Kidney (tissue), 14 donors: ENCODE results near the gene RANGRF. TPM values are rescaled to one million over a fixed set of nuclear protein-coding genes. Genes with fewer than 3 reads are reported as not detected.

Experiments used
- DNase-seq, 5 donors: peaks; one replicate each; pipeline ENCODE4 v3.0.0-alpha.2; 2013 to 2020
- FAIRE-seq: peaks from 2 replicates; lab custom pipeline; 2012; peaks lifted over from hg19 to GRCh38; lab: Jason Lieb, UNC
- H3K27ac ChIP-seq, 2 donors: one replicate each; pipeline ENCODE4 v1.7.0; 2013; ENCODE audit warnings: low read depth in 2 of 2, low read length in 2 of 2, inconsistent platforms in 1 of 2
- H3K27me3 ChIP-seq: one replicate; pipeline ENCODE4 v1.7.1; 2013; ENCODE audit warnings: low read length, inconsistent platforms; ENCODE audit not compliant: control insufficient read depth, insufficient read depth
- H3K36me3 ChIP-seq, 3 donors: one replicate each; pipeline versions ENCODE4 v1.7.0 to v1.7.1; 2013; ENCODE audit warnings: low read length in 3 of 3, control low read depth in 1 of 3, inconsistent platforms in 1 of 3; ENCODE audit not compliant: insufficient read depth in 3 of 3, control insufficient read depth in 2 of 3
- H3K4me1 ChIP-seq, 3 donors: one replicate each; pipeline versions ENCODE4 v1.7.0 to v1.7.1; 2013; ENCODE audit warnings: low read length in 3 of 3, inconsistent platforms in 1 of 3, low read depth in 1 of 3; ENCODE audit not compliant: control insufficient read depth in 2 of 3, insufficient read depth in 2 of 3
- H3K4me3 ChIP-seq, 3 donors: one replicate each; pipeline versions ENCODE4 v1.7.0 to v1.8.1; 2013; ENCODE audit warnings: low read length in 3 of 3, control low read depth in 1 of 3, inconsistent platforms in 1 of 3
- H3K9ac ChIP-seq, 3 donors: one replicate each; pipeline versions ENCODE4 v1.7.0 to v1.7.1; 2013; ENCODE audit warnings: low read length in 3 of 3, control low read depth in 1 of 3, inconsistent platforms in 1 of 3
- H3K9me3 ChIP-seq, 3 donors: one replicate each; pipeline versions ENCODE4 v1.7.0 to v1.7.1; 2013; ENCODE audit warnings: low read length in 3 of 3, control low read depth in 1 of 3, inconsistent platforms in 1 of 3; ENCODE audit not compliant: control insufficient read depth in 2 of 3, insufficient read depth in 1 of 3
- CTCF ChIP-seq: IDR thresholded peaks from 3 replicates; pipeline ENCODE4 v1.5.1; 2012; ENCODE audit warnings: mild to moderate bottlenecking, moderate library complexity, borderline replicate concordance; ENCODE audit not compliant: insufficient read depth; ENCODE audit errors: extremely low read depth
- intact Hi-C: fragments of 100-400 bp; cut with DNase I; formaldehyde crosslinking; loops from one replicate; pipeline ENCODE4 v1.11.1; 2022
- polyA plus RNA-seq: library from polyadenylated mRNA; stranded (reverse); fragments of 350-450 nt; fragmentation: Illumina TruSeq; extraction: RNeasy Lipid Tissue Mini Kit (QIAGEN cat#74804); gene quantifications from one replicate; pipeline ENCODE4 v1.2.3, GENCODE V29; 2014; ENCODE audit warnings: low read depth, low replicate concordance; ENCODE audit not compliant: insufficient read depth
- total RNA-seq: library from RNA; stranded (reverse); fragmentation: NEBNext Ultra II Directional; extraction: Animal tissue kit (Norgen Biotek cat#: 25700); gene quantifications from one replicate; pipeline ENCODE4 v1.2.1, GENCODE V29; 2021
- donor health status: control.
- donor health status: control.
- donor health status: control.
- donor health status: control.
- donor health status: control.
- donor health status: DM: yes; HTN: yes; CAD: no.
- donor health status: Normal renal cell carcinoma (clear cell type).

RANGRF gene
- total and polyA plus RNA-seq, 2 donors from 2014 or later = 20.1 to 91.8 TPM

GRCh38 chr17:8326511-8327302 lies 38.2 kb downstream of the RANGRF start:
- peak; percentile 70 to 80 (median 77) for DNase-seq
- intact Hi-C loops = no loop called here
- TF ChIP-seq CTCF = no peak
- Histone ChIP-seq H3K4me3 (peak overlapping the region; percentile 42 to 70 (median 63)), H3K27me3 (no peaks in the 10 kb centered on the region), H3K27ac (peak overlapping the region; percentile 41 to 48), H3K36me3 (no peaks in the 10 kb centered on the region), H3K9me3 (no peaks in the 10 kb centered on the region), H3K9ac (peak overlapping the region; percentile 29 to 61 (median 44)), H3K4me1 (peaks cover 0 to 13% (median 0%) of the 10 kb centered on the region in 3 donors)
- FAIRE-seq = no peak

- FAIRE-seq = no peak
- peak in 3 of 5 donors; percentile 36 to 54 (median 36) for DNase-seq
- Histone ChIP-seq H3K4me1 (peaks cover 0 to 13% (median 0%) of the 10 kb centered on the region in 3 donors), H3K4me3 (peak overlapping the region; percentile 42 to 70 (median 63)), H3K27me3 (no peaks in the 10 kb centered on the region), H3K9me3 (no peaks in the 10 kb centered on the region), H3K36me3 (no peaks in the 10 kb centered on the region), H3K9ac (peak overlapping the region; percentile 26 to 61 (median 46)), H3K27ac (no peak overlapping the region)
- intact Hi-C loops = no loop called here
- no peak for TF ChIP-seq CTCF
Observed at GRCh38 chr17:8327303-8327649, 38.8 kb downstream of the RANGRF start.

GRCh38 chr17:8332128-8332527 lies 43.7 kb downstream of the RANGRF start:
- peaks cover 0 to 4% (median 0%) of the 10 kb centered on the region in 3 donors for H3K4me1 ChIP-seq
- DNase-seq (no peak), FAIRE-seq (no peak)
- intact Hi-C loops = no loop called here
- H3K9ac ChIP-seq = no peak overlapping the region
- H3K27ac ChIP-seq = no peak overlapping the region
- H3K36me3 ChIP-seq = no peaks in the 10 kb centered on the region
- no peaks in the 10 kb centered on the region for H3K9me3 ChIP-seq
- no peaks in the 10 kb centered on the region for H3K27me3 ChIP-seq
- no peak overlapping the region for H3K4me3 ChIP-seq
- no peak for TF ChIP-seq CTCF
